DND-41 (cell line): Measurements from ENCODE around the gene ANKRD39.

ENCODE experiments used
- CTCF ChIP-seq: IDR thresholded peaks from 2 replicates; pipeline ENCODE4 v1.5.1; 2012; ENCODE audit warnings: borderline replicate concordance, low read length, moderate library complexity, mild to moderate bottlenecking; ENCODE audit not compliant: poor library complexity, severe bottlenecking; ENCODE audit errors: extremely low read depth
- EZH2 ChIP-seq: IDR thresholded peaks from 3 replicates; pipeline ENCODE4 v1.6.1; 2012; ENCODE audit warnings: borderline replicate concordance, low read depth, mild to moderate bottlenecking, moderate library complexity, low read length, inconsistent platforms; ENCODE audit not compliant: severe bottlenecking

- no peak for TF ChIP-seq CTCF
- no peak for TF ChIP-seq EZH2
Observed at GRCh38 chr2:96869822-96870625, 12.2 kb upstream of the ANKRD39 start, which contains the start of gene SEMA4C.
